Effector memory CD4-positive, alpha-beta T cell (primary cell): Measurements from ENCODE around the gene CEACAM19.
"Not testable (repeated sequence)": the region's sequence is repeated elsewhere in the genome, so short reads cannot be mapped to it uniquely, and the experiment has no call there.

ENCODE experiments used
- DNase-seq, 3 donors: peaks; one replicate each; pipeline ENCODE4 v3.0.0-alpha.2; 2020
- H3K27ac ChIP-seq: 2 replicates; pipeline ENCODE4 v1.7.0; 2013; ENCODE audit warnings: mild to moderate bottlenecking, low read length, moderate library complexity; ENCODE audit not compliant: insufficient read depth, poor library complexity, severe bottlenecking
- H3K27me3 ChIP-seq: replicated peaks from 2 replicates; pipeline ENCODE4 v1.7.0; 2013; ENCODE audit warnings: mild to moderate bottlenecking, low read length; ENCODE audit not compliant: insufficient read depth, control insufficient read depth, poor library complexity, severe bottlenecking
- H3K36me3 ChIP-seq: 2 replicates; pipeline ENCODE4 v1.7.0; 2013; ENCODE audit warnings: mild to moderate bottlenecking, low read length, moderate library complexity; ENCODE audit not compliant: control insufficient read depth, insufficient read depth
- H3K4me1 ChIP-seq: 2 replicates; pipeline ENCODE4 v1.7.0; 2013; ENCODE audit warnings: low read length, mild to moderate bottlenecking; ENCODE audit not compliant: control insufficient read depth, insufficient read depth, poor library complexity, severe bottlenecking
- H3K4me3 ChIP-seq: 2 replicates; pipeline ENCODE4 v1.7.0; 2013; ENCODE audit warnings: low read length, low read depth, mild to moderate bottlenecking; ENCODE audit not compliant: insufficient read depth, poor library complexity, severe bottlenecking
- H3K9me3 ChIP-seq: 2 replicates; pipeline ENCODE4 v1.7.0; 2013; ENCODE audit warnings: mild to moderate bottlenecking, low read length, moderate library complexity; ENCODE audit not compliant: control insufficient read depth
- total RNA-seq, 3 donors: gene quantifications; one replicate each; lab custom pipeline; 2026; lab: John Stamatoyannopoulos, UW

The CEACAM19 gene, protein sequence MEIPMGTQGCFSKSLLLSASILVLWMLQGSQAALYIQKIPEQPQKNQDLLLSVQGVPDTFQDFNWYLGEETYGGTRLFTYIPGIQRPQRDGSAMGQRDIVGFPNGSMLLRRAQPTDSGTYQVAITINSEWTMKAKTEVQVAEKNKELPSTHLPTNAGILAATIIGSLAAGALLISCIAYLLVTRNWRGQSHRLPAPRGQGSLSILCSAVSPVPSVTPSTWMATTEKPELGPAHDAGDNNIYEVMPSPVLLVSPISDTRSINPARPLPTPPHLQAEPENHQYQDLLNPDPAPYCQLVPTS
- total RNA-seq: 0 to 0.39 (median 0.17) reads per million in 3 donors

- H3K36me3 ChIP-seq: no peaks in the 10 kb centered on the region
- no peak within 1 kb of the TSS for H3K27ac ChIP-seq
- H3K27me3 ChIP-seq: no peaks in the 10 kb centered on the region
- H3K4me1 ChIP-seq: no peaks in the 10 kb centered on the region
- no peak for DNase-seq
- H3K4me3 ChIP-seq: no peak within 1 kb of the TSS
- no peaks in the 10 kb centered on the region for H3K9me3 ChIP-seq
Observed at GRCh38 chr19:44671400-44671799, at the start of gene CEACAM19. TSS of gene CEACAM19 (plus strand) at chr19:44671482. CDS start at chr19:44671932, 450 bp downstream.

- no peaks in the 10 kb centered on the region for H3K36me3 ChIP-seq
- no peak for DNase-seq
- no peak overlapping the region for H3K27ac ChIP-seq
- H3K4me1 ChIP-seq: no peaks in the 10 kb centered on the region
- H3K4me3 ChIP-seq: no peak overlapping the region
- H3K27me3 ChIP-seq: no peaks in the 10 kb centered on the region
- no peaks in the 10 kb centered on the region for H3K9me3 ChIP-seq
Observed at GRCh38 chr19:44623080-44623479, 48.2 kb upstream of the CEACAM19 start.

- H3K4me3 ChIP-seq: no peak overlapping the region
- no peak overlapping the region for H3K27ac ChIP-seq
- no peaks in the 10 kb centered on the region for H3K27me3 ChIP-seq
- no peaks in the 10 kb centered on the region for H3K36me3 ChIP-seq
- H3K9me3 ChIP-seq: no peaks in the 10 kb centered on the region
- no peak for DNase-seq
- H3K4me1 ChIP-seq: no peaks in the 10 kb centered on the region
Observed at GRCh38 chr19:44623626-44624025, 47.7 kb upstream of the CEACAM19 start.

DNA sequence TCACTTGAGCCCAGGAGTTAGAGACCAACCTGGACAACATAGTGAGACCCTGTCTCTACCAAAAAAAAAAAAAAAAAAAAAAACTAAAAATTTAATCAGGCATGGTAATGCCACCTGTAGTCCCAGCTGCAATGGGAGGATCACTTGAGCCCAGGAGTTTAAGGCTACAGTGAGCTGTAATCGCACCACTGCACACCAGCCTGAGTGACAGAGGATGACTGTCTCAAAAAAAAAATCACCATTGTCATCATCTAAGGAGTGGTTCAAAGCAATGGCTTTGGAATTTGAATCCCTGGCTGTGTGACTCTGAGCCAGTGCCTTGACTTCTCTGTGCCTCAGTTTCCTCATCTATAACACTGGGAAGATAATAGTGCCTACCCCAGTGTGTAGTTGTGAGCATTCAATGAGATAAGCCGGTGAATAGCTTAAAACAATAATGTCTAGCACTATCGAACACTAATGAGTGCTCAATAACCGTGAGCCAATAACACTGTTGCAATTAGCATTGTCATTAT lies 46.4 kb upstream of the CEACAM19 start:
- H3K4me1 ChIP-seq: no peaks in the 10 kb centered on the region
- DNase-seq: no peak
- H3K36me3 ChIP-seq: no peaks in the 10 kb centered on the region
- no peak overlapping the region for H3K27ac ChIP-seq
- no peaks in the 10 kb centered on the region for H3K9me3 ChIP-seq
- H3K4me3 ChIP-seq: no peak overlapping the region
- H3K27me3 ChIP-seq: no peaks in the 10 kb centered on the region

DNA sequence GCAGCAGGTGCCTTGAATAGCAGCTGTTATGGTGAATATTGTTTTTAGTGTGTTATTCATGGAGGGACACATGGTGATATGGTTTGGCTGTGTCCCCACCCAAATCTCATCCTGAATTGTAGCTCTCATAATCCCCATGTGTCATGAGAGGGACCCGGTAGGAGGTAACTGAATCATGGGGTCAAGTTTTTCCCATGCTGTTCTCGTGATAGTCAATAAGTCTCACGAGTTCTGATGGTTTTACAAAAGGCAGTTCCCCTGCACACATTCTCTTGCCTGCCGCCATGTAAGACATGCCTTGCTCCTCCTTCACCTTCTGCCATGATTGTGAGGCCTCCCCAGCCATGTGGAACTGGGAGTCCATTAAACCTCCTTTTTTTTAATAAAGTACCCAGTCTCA lies 45.6 kb upstream of the CEACAM19 start:
- H3K9me3 ChIP-seq, DNase-seq, H3K27me3 ChIP-seq, H3K4me1 ChIP-seq, H3K36me3 ChIP-seq, H3K4me3 ChIP-seq, H3K27ac ChIP-seq: not testable (repeated sequence)

GRCh38 chr19:44626048-44626624 lies 45.1 kb upstream of the CEACAM19 start:
- no peak for DNase-seq
- H3K36me3 ChIP-seq: no peaks in the 10 kb centered on the region
- H3K27me3 ChIP-seq: no peaks in the 10 kb centered on the region
- H3K9me3 ChIP-seq: no peaks in the 10 kb centered on the region
- H3K4me3 ChIP-seq: no peak overlapping the region
- no peak overlapping the region for H3K27ac ChIP-seq
- no peaks in the 10 kb centered on the region for H3K4me1 ChIP-seq

- H3K9me3 ChIP-seq: no peaks in the 10 kb centered on the region
- DNase-seq: no peak
- H3K27me3 ChIP-seq: no peaks in the 10 kb centered on the region
- no peak overlapping the region for H3K27ac ChIP-seq
- H3K36me3 ChIP-seq: no peaks in the 10 kb centered on the region
- no peaks in the 10 kb centered on the region for H3K4me1 ChIP-seq
- H3K4me3 ChIP-seq: no peak overlapping the region
Observed at GRCh38 chr19:44627631-44628030, 43.7 kb upstream of the CEACAM19 start.

DNA sequence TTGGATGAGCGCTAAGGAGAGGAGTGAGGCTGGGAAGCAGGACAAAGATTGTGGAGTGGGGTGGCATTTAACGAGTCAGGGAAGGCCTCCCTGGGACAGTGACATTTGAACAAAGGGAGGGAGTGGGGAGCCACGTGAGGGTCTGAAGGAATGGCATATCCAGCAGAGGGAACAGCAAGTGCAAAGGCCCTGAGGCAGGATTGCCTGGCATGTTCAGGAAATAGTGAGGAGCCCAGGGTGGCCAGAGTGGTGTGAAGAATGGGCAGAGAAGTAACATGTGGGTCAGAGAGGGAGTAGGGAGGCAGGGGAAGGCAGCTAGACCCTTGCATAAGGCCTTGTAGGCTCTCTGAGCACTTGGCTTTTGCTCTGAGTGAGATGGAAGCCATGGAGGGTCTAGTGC lies 42.5 kb upstream of the CEACAM19 start:
- no peaks in the 10 kb centered on the region for H3K36me3 ChIP-seq
- H3K4me1 ChIP-seq: no peaks in the 10 kb centered on the region
- H3K27me3 ChIP-seq: no peaks in the 10 kb centered on the region
- no peak overlapping the region for H3K4me3 ChIP-seq
- DNase-seq: no peak
- no peaks in the 10 kb centered on the region for H3K9me3 ChIP-seq
- H3K27ac ChIP-seq: no peak overlapping the region

GRCh38 chr19:44631611-44632010 lies 39.7 kb upstream of the CEACAM19 start:
- not testable (repeated sequence) for H3K27ac ChIP-seq, H3K9me3 ChIP-seq, H3K27me3 ChIP-seq, H3K4me3 ChIP-seq, H3K4me1 ChIP-seq, H3K36me3 ChIP-seq, DNase-seq

DNA sequence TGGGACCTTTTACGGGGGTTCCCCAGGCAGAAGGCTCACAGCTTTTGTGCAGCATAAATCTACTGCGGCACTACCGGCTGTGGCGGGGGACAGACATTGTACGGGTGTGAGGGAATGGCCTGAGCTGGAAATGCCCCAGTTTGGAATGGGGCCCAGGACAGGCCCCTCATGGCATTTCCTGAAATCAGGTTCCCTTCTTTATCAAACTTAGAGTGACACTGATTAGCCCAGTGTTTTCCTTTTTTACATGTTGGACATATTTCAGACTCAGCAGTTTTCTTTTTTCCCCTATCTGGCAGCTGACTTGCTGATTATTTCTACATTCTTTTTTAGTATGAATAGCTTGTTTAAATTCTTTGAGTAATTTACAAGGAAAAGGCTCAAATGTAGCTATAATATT lies 37.2 kb upstream of the CEACAM19 start:
- not testable (repeated sequence) for H3K4me3 ChIP-seq, H3K4me1 ChIP-seq, DNase-seq

More for the DNA sequence above, 37.2 kb upstream of the CEACAM19 start:
- not testable (repeated sequence) for H3K36me3 ChIP-seq, H3K27ac ChIP-seq, H3K9me3 ChIP-seq, H3K27me3 ChIP-seq
